IMR-90 (cell line): Measurements from ENCODE around the gene GTPBP8. TPM values are rescaled to one million over a fixed set of nuclear protein-coding genes. Genes with fewer than 3 reads are reported as not detected.

Experiments used
- ATAC-seq: fragments of 200-7000 bp; cut with Tn5 transposase; 2 replicates; pipeline ENCODE4 v1.9.1; 2020; ENCODE audit warnings: low read depth, mild to moderate bottlenecking, moderate library complexity
- BruUV-seq: library from RNA; stranded (reverse); fragments of 400-500 nt; replicated peaks from 2 replicates; lab custom pipeline; 2021; lab: Mats Ljungman, UMichigan
- CTCF ChIA-PET: fragments of 300-600 bp; formaldehyde crosslinking; extraction: SDS; loops from one replicate; lab custom pipeline; 2021; ENCODE audit warnings: antibody characterized with exemption; lab: Yijun Ruan, JAX
- POLR2A ChIA-PET: fragments of 300-600 bp; sonication (Branson Sonifier 250); formaldehyde crosslinking; loops from one replicate; lab custom pipeline; 2022; ENCODE audit warnings: antibody characterized with exemption; ENCODE audit not compliant: unreplicated experiment; lab: Charles Lee
- DNase-seq: peaks from one replicate; pipeline ENCODE4 v3.0.0; 2013
- H2AFZ ChIP-seq: replicated peaks from 2 replicates; pipeline ENCODE3; 2013; ENCODE audit warnings: low read length, mild to moderate bottlenecking; ENCODE audit not compliant: poor library complexity
- H2AK5ac ChIP-seq: 2 replicates; pipeline ENCODE4 v1.6.1; 2013; ENCODE audit warnings: low read depth, low read length, inconsistent platforms
- H2AK9ac ChIP-seq: replicated peaks from 2 replicates; pipeline ENCODE3; 2013; ENCODE audit warnings: mild to moderate bottlenecking, low read depth, low read length, moderate library complexity; ENCODE audit not compliant: poor library complexity
- H2BK120ac ChIP-seq: 2 replicates; pipeline ENCODE4 v1.6.1; 2013; ENCODE audit warnings: low read depth, low read length, inconsistent platforms
- H2BK15ac ChIP-seq: 3 replicates; pipeline ENCODE4 v1.6.1; 2013; ENCODE audit warnings: low read depth, low read length, inconsistent platforms
- H2BK20ac ChIP-seq: 2 replicates; pipeline ENCODE4 v1.6.1; 2013; ENCODE audit warnings: low read depth, mild to moderate bottlenecking, inconsistent platforms, low read length, moderate library complexity
- H2BK5ac ChIP-seq: 2 replicates; pipeline ENCODE4 v1.6.1; 2013; ENCODE audit warnings: mild to moderate bottlenecking, low read depth, low read length, inconsistent platforms; ENCODE audit not compliant: poor library complexity, severe bottlenecking
- H3K14ac ChIP-seq: replicated peaks from 2 replicates; pipeline ENCODE4 v1.6.1; 2013; ENCODE audit warnings: low read depth, low read length, inconsistent platforms
- H3K18ac ChIP-seq: 2 replicates; pipeline ENCODE4 v1.6.1; 2013; ENCODE audit warnings: low read depth, low read length, control low read depth
- H3K23ac ChIP-seq: 2 replicates; pipeline ENCODE4 v1.6.1; 2013; ENCODE audit warnings: low read depth, low read length, inconsistent platforms
- H3K27ac ChIP-seq: 2 replicates; pipeline ENCODE4 v1.5.1; 2013; ENCODE audit warnings: mild to moderate bottlenecking, control low read depth, low read length; ENCODE audit not compliant: insufficient read depth
- H3K27me3 ChIP-seq: 2 replicates; pipeline ENCODE4 v1.6.1; 2013; ENCODE audit warnings: low read length; ENCODE audit not compliant: control insufficient read depth, insufficient read depth
- H3K36me3 ChIP-seq: 2 replicates; pipeline ENCODE4 v1.6.1; 2013; ENCODE audit warnings: low read length, mixed read lengths; ENCODE audit not compliant: control insufficient read depth, insufficient read depth
- H3K4ac ChIP-seq: 2 replicates; pipeline ENCODE4 v1.6.1; 2013; ENCODE audit warnings: low read depth, low read length, inconsistent platforms
- H3K4me1 ChIP-seq: 2 replicates; pipeline ENCODE4 v1.6.1; 2013; ENCODE audit warnings: low read length, mixed read lengths; ENCODE audit not compliant: control insufficient read depth, insufficient read depth
- H3K4me2 ChIP-seq: 2 replicates; pipeline ENCODE4 v1.6.1; 2013; ENCODE audit warnings: low read depth, mild to moderate bottlenecking, control low read depth, low read length, moderate library complexity
- H3K4me3 ChIP-seq: 2 replicates; pipeline ENCODE4 v1.5.1; 2013; ENCODE audit warnings: low read depth, mild to moderate bottlenecking, control low read depth, low read length, moderate library complexity; ENCODE audit not compliant: insufficient read depth
- H3K56ac ChIP-seq: 2 replicates; pipeline ENCODE4 v1.6.1; 2013; ENCODE audit warnings: low read length, inconsistent platforms; ENCODE audit not compliant: insufficient read depth; ENCODE audit errors: extremely low read depth
- H3K79me1 ChIP-seq, 2 experiments: 2 replicates each; pipeline ENCODE4 v1.6.1; 2013; ENCODE audit warnings: low read length in 2 of 2, inconsistent platforms in 1 of 2, low read depth in 1 of 2
- H3K9ac ChIP-seq: 2 replicates; pipeline ENCODE4 v1.6.1; 2013; ENCODE audit warnings: low read depth, low read length, control low read depth
- H3K9me1 ChIP-seq: 2 replicates; pipeline ENCODE4 v1.6.1; 2013; ENCODE audit warnings: low read length, inconsistent platforms; ENCODE audit not compliant: insufficient read depth
- H3K9me3 ChIP-seq: 2 replicates; pipeline ENCODE4 v1.6.1; 2013; ENCODE audit warnings: low read length; ENCODE audit not compliant: control insufficient read depth, insufficient read depth
- H4K20me1 ChIP-seq: 2 replicates; pipeline ENCODE4 v1.6.1; 2013; ENCODE audit warnings: low read length, inconsistent platforms; ENCODE audit not compliant: insufficient read depth
- H4K5ac ChIP-seq: 2 replicates; pipeline ENCODE4 v1.6.1; 2013; ENCODE audit warnings: mild to moderate bottlenecking, low read depth, low read length, control low read depth
- H4K8ac ChIP-seq, 2 experiments: 2 replicates each; pipeline ENCODE4 v1.6.1; 2013; ENCODE audit warnings: low read depth in 2 of 2, low read length in 2 of 2, control low read depth in 1 of 2, inconsistent platforms in 1 of 2
- H4K91ac ChIP-seq: 2 replicates; pipeline ENCODE4 v1.6.1; 2013; ENCODE audit warnings: low read depth, low read length, inconsistent platforms; ENCODE audit not compliant: insufficient read depth
- CHD1 ChIP-seq: IDR thresholded peaks from 2 replicates; pipeline ENCODE4 v1.6.1; 2012; ENCODE audit warnings: low read depth, low read length, improper control_type of control experiment
- FOS ChIP-seq: fragments of 150-350 bp; IDR thresholded peaks from 2 replicates; pipeline ENCODE4 v1.6.1; 2016; ENCODE audit warnings: low read depth, low read length
- NFE2L2 ChIP-seq: fragments of 150-350 bp; IDR thresholded peaks from 2 replicates; pipeline ENCODE4 v1.6.1; 2016; ENCODE audit warnings: low read depth, mild to moderate bottlenecking, low read length
- POLR2A ChIP-seq: IDR thresholded peaks from 2 replicates; pipeline ENCODE4 v1.6.1; 2012; ENCODE audit warnings: mild to moderate bottlenecking, low read depth, low read length
- SMC3 ChIP-seq: fragments of 150-350 bp; IDR thresholded peaks from 2 replicates; pipeline ENCODE4 v1.6.1; 2016; ENCODE audit warnings: low read depth, mild to moderate bottlenecking, antibody characterized with exemption, low read length, moderate library complexity
- USF2 ChIP-seq: fragments of 150-350 bp; IDR thresholded peaks from 2 replicates; pipeline ENCODE4 v1.6.1; 2017; ENCODE audit warnings: mild to moderate bottlenecking, antibody characterized with exemption, low read length, low read depth
- WGBS, 2 experiments: methylation state at CpG; one replicate each; pipeline versions ENCODE4 v1.1.5 to v1.1.7; 2013; ENCODE audit warnings: missing lambda C conversion rate in 2 of 2; ENCODE audit not compliant: insufficient read length in 1 of 2; ENCODE audit errors: extremely low coverage in 2 of 2; 5-methylcytosine and 5-hydroxymethylcytosine counted together
- dilution Hi-C: fragments of 300-500 bp; cut with HindIII; formaldehyde crosslinking; loops from one replicate; pipeline ENCODE4 v1.14.3; 2018; ENCODE audit warnings: low sequenced_read_pairs; ENCODE audit not compliant: unreplicated experiment
- in situ Hi-C: fragments of 300-500 bp; cut with MboI; formaldehyde crosslinking; loops from 3 replicates; pipeline ENCODE4 v1.14.3; 2019; ENCODE audit warnings: low sequenced_read_pairs, inconsistent platforms, mixed read lengths
- intact Hi-C: fragments of 100-400 bp; cut with micrococcal nuclease; formaldehyde crosslinking; loops from 2 replicates; pipeline ENCODE4 v1.10.0; 2022
- polyA plus RNA-seq, 3 experiments: library from polyadenylated mRNA; depleted of rRNA; stranded (reverse); fragments of >200 nt; gene quantifications; 2 replicates each; pipeline ENCODE4 v1.2.3, GENCODE V29; 2012; ENCODE audit warnings: low replicate concordance in 1 of 3
- total RNA-seq: library from RNA; depleted of rRNA; stranded (reverse); fragments of >200 nt; gene quantifications from 2 replicates; pipeline ENCODE4 v1.2.3, GENCODE V29; 2012

The GTPBP8 gene
- total and polyA plus RNA-seq, 2 of the 4 experiments (the other 2 are of a cell fraction): 15.4 to 23.9 TPM

GRCh38 chr3:113000691-113001090, 9.9 kb downstream of the GTPBP8 start:
- H3K14ac ChIP-seq: no peak overlapping the region
- no peak overlapping the region for H3K27ac ChIP-seq
- no peak overlapping the region for H4K5ac ChIP-seq
- dilution Hi-C loops (no loop called here), intact Hi-C loops (no loop called here), in situ Hi-C loops (no loop called here)
- no peak overlapping the region for H2AK9ac ChIP-seq
- no peak for TF ChIP-seq USF2
- TF ChIP-seq SMC3: no peak
- TF ChIP-seq CHD1: no peak
- TF ChIP-seq NFE2L2: no peak
- no peak for TF ChIP-seq FOS
- no peak for TF ChIP-seq POLR2A
- H2BK5ac ChIP-seq: no peak overlapping the region
- no peak overlapping the region for H2BK120ac ChIP-seq
- ATAC-seq (no peak), DNase-seq (no peak)
- H3K9me1 ChIP-seq: 0 out of 2 replicates have a peak, but pooled peaks cover 4% of the 10 kb centered on the region
- H3K9ac ChIP-seq: no peak overlapping the region
- no CpG with 5 or more reads among the region's 4 CpGs for WGBS, 2 experiments
- H3K4me2 ChIP-seq: no peak overlapping the region
- no peak overlapping the region for H3K56ac ChIP-seq
- no peak overlapping the region for H4K91ac ChIP-seq
- no peak overlapping the region for H4K8ac ChIP-seq
- CTCF ChIA-PET: interaction anchor here (0.6 kb wide), 3 partner anchors 108 to 1010 kb away, joined by 3 to 7 read pairs (median 3); no protein-coding TSS in a partner anchor
- no peak overlapping the region for H3K23ac ChIP-seq
- H2AFZ ChIP-seq: no peak overlapping the region
- H3K4me1 ChIP-seq: no peaks in the 10 kb centered on the region; the same call in 1 of the 2 replicates
- H3K18ac ChIP-seq: no peak overlapping the region
- H2AK5ac ChIP-seq: no peak overlapping the region
- H3K4ac ChIP-seq: no peak overlapping the region
- POLR2A ChIA-PET: interaction anchor here (0.6 kb wide), 1 partner anchor 14 kb away, joined by 3 read pairs; no protein-coding TSS in a partner anchor
- no peak overlapping the region for H3K4me3 ChIP-seq
- no TSS peak for BruUV-seq
- H2BK20ac ChIP-seq: no peak overlapping the region
- H3K36me3 ChIP-seq: peaks cover 24% of the 10 kb centered on the region
- H4K20me1 ChIP-seq: no peaks in the 10 kb centered on the region
- no peaks in the 10 kb centered on the region for H3K9me3 ChIP-seq
- H3K27me3 ChIP-seq: no peaks in the 10 kb centered on the region
- peaks cover 12 to 18% of the 10 kb centered on the region in 2 experiments; a peak in 2 of 4 replicates for H3K79me1 ChIP-seq
- no peak overlapping the region for H2BK15ac ChIP-seq
